HepG2 (cell line): ENCODE data around the gene CPN1. TPM values are rescaled to one million over a fixed set of nuclear protein-coding genes. Genes with fewer than 3 reads are reported as not detected.
"Not testable (repeated sequence)": the region's sequence is repeated elsewhere in the genome, so short reads cannot be mapped to it uniquely, and the experiment has no call there.

Experiments used
- ATAC-seq: fragments of 200-7000 bp; cut with Tn5 transposase; 3 replicates; pipeline ENCODE4 v1.9.1; 2020; ENCODE audit warnings: mild to moderate bottlenecking, moderate library complexity
- BruUV-seq: library from RNA; stranded (reverse); fragments of 400-500 nt; replicated peaks from 2 replicates; lab custom pipeline; 2021; lab: Mats Ljungman, UMichigan
- CTCF ChIA-PET: fragments of 300-600 bp; formaldehyde crosslinking; extraction: SDS; loops from one replicate; lab custom pipeline; 2021; ENCODE audit warnings: low total read pairs, inconsistent platforms, low intra/inter-chr PET ratio; lab: Yijun Ruan, JAX
- POLR2A ChIA-PET: fragments of 350-600 bp; sonication (Branson Sonifier 250); formaldehyde crosslinking; loops from one replicate; lab custom pipeline; 2020; ENCODE audit warnings: antibody characterized with exemption, inconsistent platforms; lab: Yijun Ruan, JAX
- DNase-seq: peaks from one replicate; pipeline ENCODE4 v3.0.0-alpha.2; 2015; ENCODE audit warnings: low spot score
- FAIRE-seq: peaks from 3 replicates; lab custom pipeline; 2011; peaks lifted over from hg19 to GRCh38; lab: Jason Lieb, UNC
- H2AFZ ChIP-seq: one replicate; pipeline ENCODE4 v1.6.1; 2011; ENCODE audit warnings: low read length, inconsistent platforms
- H3K27ac ChIP-seq: fragments of 300-600 bp; 3 replicates; pipeline ENCODE4 v1.8.0; 2011; ENCODE audit warnings: mixed run types, mild to moderate bottlenecking, mixed read lengths, low read length, inconsistent platforms; ENCODE audit not compliant: insufficient read depth; ENCODE audit errors: extremely low read length
- H3K27me3 ChIP-seq, 2 experiments: fragments of 200-600 bp in 1 of 2; 2 replicates in 1 of 2; 3 replicates in 1 of 2; pipeline versions ENCODE4 v1.6.0 to v1.8.0; 2011; ENCODE audit warnings: low read length in 2 of 2, mild to moderate bottlenecking in 2 of 2, moderate library complexity in 2 of 2, inconsistent platforms in 1 of 2; ENCODE audit not compliant: insufficient read depth in 2 of 2, control insufficient read depth in 1 of 2
- H3K36me3 ChIP-seq, 2 experiments: fragments of 200-600 bp in 1 of 2; replicated peaks in 1 of 2; 2 replicates in 1 of 2; 3 replicates in 1 of 2; pipeline versions ENCODE4 v1.5.1 to v1.8.0; 2011; ENCODE audit warnings: low read length in 2 of 2, inconsistent platforms in 1 of 2; ENCODE audit not compliant: insufficient read depth in 2 of 2, control insufficient read depth in 1 of 2
- H3K4me1 ChIP-seq: 2 replicates; pipeline ENCODE4 v1.5.1; 2012; ENCODE audit warnings: low read length, inconsistent platforms; ENCODE audit not compliant: insufficient read depth
- H3K4me2 ChIP-seq: 2 replicates; pipeline ENCODE4 v1.6.0; 2011; ENCODE audit warnings: low read depth, low read length, inconsistent platforms
- H3K4me3 ChIP-seq, 3 experiments: fragments of 200-600 bp in 1 of 3; sonication (generic), shearing (Covaris generic) in 1 of 3; replicated peaks in 1 of 3; 2 replicates each; pipeline ENCODE4 v1.5.1; 2011 to 2016; ENCODE audit warnings: low read length in 3 of 3, inconsistent platforms in 2 of 3, low read depth in 2 of 3, mild to moderate bottlenecking in 2 of 3, control low read depth in 1 of 3, mixed read lengths in 1 of 3; ENCODE audit not compliant: insufficient read depth in 1 of 3
- H3K79me2 ChIP-seq: one replicate; pipeline ENCODE4 v1.6.1; 2011; ENCODE audit warnings: low read length, inconsistent platforms; ENCODE audit not compliant: insufficient read depth
- H3K9ac ChIP-seq: 2 replicates; pipeline ENCODE4 v1.6.0; 2011; ENCODE audit warnings: mild to moderate bottlenecking, low read depth, low read length, inconsistent platforms; ENCODE audit not compliant: insufficient read depth
- H3K9me3 ChIP-seq: 2 replicates; pipeline ENCODE4 v1.5.1; 2012; ENCODE audit warnings: mild to moderate bottlenecking, low read length
- H4K20me1 ChIP-seq: 2 replicates; pipeline ENCODE4 v1.6.0; 2011; ENCODE audit warnings: inconsistent platforms, mild to moderate bottlenecking, low read length, moderate library complexity; ENCODE audit not compliant: insufficient read depth
- ARNT2 ChIP-seq: sonication (generic); formaldehyde crosslinking; IDR thresholded peaks from 2 replicates; pipeline ENCODE4 v1.8.0; 2022; ENCODE audit warnings: mild to moderate bottlenecking, low read depth, missing genetic modification reagents, moderate library complexity
- CAMTA2 ChIP-seq: sonication (generic); formaldehyde crosslinking; IDR thresholded peaks from 2 replicates; pipeline ENCODE4 v1.4.0; 2020; ENCODE audit warnings: mild to moderate bottlenecking, missing genetic modification reagents, borderline replicate concordance
- RAD21 ChIP-seq: fragments of 450-650 bp; formaldehyde crosslinking; IDR thresholded peaks from 2 replicates; pipeline ENCODE4 v1.5.0; 2020; ENCODE audit warnings: mild to moderate bottlenecking
- SSRP1 ChIP-seq: IDR thresholded peaks from 2 replicates; pipeline ENCODE4 v1.6.1; 2016; ENCODE audit warnings: control low read depth
- TBL1XR1 ChIP-seq: fragments of 150-350 bp; IDR thresholded peaks from 2 replicates; pipeline ENCODE4 v1.6.1; 2014; ENCODE audit warnings: borderline replicate concordance, low read length; ENCODE audit not compliant: partially characterized antibody
- ZNF441 ChIP-seq: sonication (generic); formaldehyde crosslinking; IDR thresholded peaks from 2 replicates; pipeline ENCODE4 v1.7.0; 2021; ENCODE audit warnings: missing genetic modification reagents, borderline replicate concordance
- ZNF460 ChIP-seq: sonication (generic); formaldehyde crosslinking; IDR thresholded peaks from 2 replicates; pipeline ENCODE4 v1.5.1; 2020; ENCODE audit warnings: missing genetic modification reagents, mild to moderate bottlenecking, borderline replicate concordance
- WGBS: methylation state at CpG from one replicate; pipeline ENCODE4 v1.1.6; 2017; ENCODE audit warnings: low lambda C conversion rate; 5-methylcytosine and 5-hydroxymethylcytosine counted together
- in situ Hi-C: cut with HindIII; loops from 2 replicates; pipeline ENCODE4 v1.10.0; 2017; ENCODE audit warnings: low pct_unique_long_range_greater_than_20kb; ENCODE audit not compliant: extremely low pct_ligation_motif_present
- intact Hi-C: fragments of 100-400 bp; cut with micrococcal nuclease; formaldehyde crosslinking; loops from one replicate; pipeline ENCODE4 v1.10.0; 2022; ENCODE audit not compliant: unreplicated experiment
- polyA plus RNA-seq, 8 experiments: library from polyadenylated mRNA; depleted of rRNA in 3 of 8; stranded (reverse) in 7 of 8; unstranded in 1 of 8; fragments of >200 nt; fragmentation: Illumina TruSeq in 4 of 8; extraction: Trizol in 4 of 8; gene quantifications; 2 replicates each; pipeline versions ENCODE4 v1.2.1 to v1.2.3, GENCODE V29; 2011 to 2016; ENCODE audit warnings: low read depth in 4 of 8, missing spikeins in 1 of 8, mixed read lengths in 1 of 8; ENCODE audit not compliant: insufficient read depth in 1 of 8
- total RNA-seq, 5 experiments: library from RNA; depleted of rRNA; stranded (reverse); fragments of >200 nt; fragmentation: Illumina TruSeq; extraction: Trizol; gene quantifications; 2 replicates each; pipeline ENCODE4 v1.2.3, GENCODE V29; 2016; ENCODE audit warnings: low read depth in 1 of 5

CPN1 gene
- total and polyA plus RNA-seq, 2 of the 13 experiments (the other 11 are each of a cell fraction or from before 2014, with no cell fraction given): 17.3 to 35.1 TPM

- TF ChIP-seq RAD21 (CRISPR knock-in tag) (no peak), SSRP1 (CRISPR knock-in tag) (no peak), TBL1XR1 (no peak), ARNT2 (CRISPR knock-in tag) (no peak), CAMTA2 (CRISPR knock-in tag) (no peak)
These were observed 68.0 kb downstream of the CPN1 start (continued) for GRCh38 chr10:100013621-100014020.

DNA sequence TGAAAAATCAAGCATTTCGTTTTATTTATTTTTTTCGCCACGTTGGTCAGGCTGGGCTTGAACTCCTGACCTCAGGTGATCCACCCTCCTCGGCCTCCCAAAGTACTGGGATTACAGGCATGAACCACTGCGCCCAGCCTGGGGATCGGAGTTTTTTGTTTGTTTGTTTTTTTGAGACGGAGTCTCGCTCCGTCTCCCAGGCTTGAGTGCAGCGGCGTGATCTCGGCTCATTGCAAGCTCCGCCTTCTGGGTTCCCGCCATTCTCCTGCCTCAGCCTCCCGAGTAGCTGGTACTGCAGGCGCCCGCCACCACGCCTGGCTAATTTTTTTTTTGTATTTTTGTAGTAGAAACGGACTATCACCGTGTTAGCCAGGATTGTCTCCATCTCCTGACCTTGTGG is 69.8 kb downstream of the CPN1 start:
- H3K27me3 ChIP-seq, FAIRE-seq, H2AFZ ChIP-seq, CTCF ChIA-PET, H3K4me2 ChIP-seq, H3K4me3 ChIP-seq, DNase-seq, H3K9me3 ChIP-seq, H3K36me3 ChIP-seq, H3K27ac ChIP-seq, H3K9ac ChIP-seq: not testable (repeated sequence)
- WGBS: 53% methylated on average over 20 of the region's 20 CpGs
- intact Hi-C loops: loop anchor here (5.0 kb wide), 2 partner anchors 155 to 390 kb away; partner anchors contain the start of gene SLC25A28
- peaks cover 75% of the 10 kb centered on the region for H3K4me1 ChIP-seq
- H3K79me2 ChIP-seq: peaks cover 14% of the 10 kb centered on the region
- TF ChIP-seq ZNF460 (CRISPR knock-in tag) (peak; percentile 26; the same call in 1 of the 2 replicates), ZNF441 (CRISPR knock-in tag) (peak; percentile 68; the same call in 1 of the 2 replicates)
- TF ChIP-seq, all 625 proteins: peak for 2; not testable (repeated sequence) for 623
- in situ Hi-C loops, POLR2A ChIA-PET, ATAC-seq, BruUV-seq, H4K20me1 ChIP-seq: not testable (repeated sequence)
